SK-N-SH (cell line): Measurements from ENCODE around the gene FRZB.

Experiments used
- JUND ChIP-seq: IDR thresholded peaks from 2 replicates; pipeline ENCODE4 v1.4.0; 2012
- TF ChIP-seq, protein P1 (sequence below): IDR thresholded peaks from 2 replicates; pipeline ENCODE4 v1.4.0; 2012; ENCODE audit warnings: low read depth, borderline replicate concordance
- TF ChIP-seq, protein P2 (sequence below): IDR thresholded peaks from 2 replicates; pipeline ENCODE4 v1.4.0; 2012; ENCODE audit warnings: low read depth

DNA sequence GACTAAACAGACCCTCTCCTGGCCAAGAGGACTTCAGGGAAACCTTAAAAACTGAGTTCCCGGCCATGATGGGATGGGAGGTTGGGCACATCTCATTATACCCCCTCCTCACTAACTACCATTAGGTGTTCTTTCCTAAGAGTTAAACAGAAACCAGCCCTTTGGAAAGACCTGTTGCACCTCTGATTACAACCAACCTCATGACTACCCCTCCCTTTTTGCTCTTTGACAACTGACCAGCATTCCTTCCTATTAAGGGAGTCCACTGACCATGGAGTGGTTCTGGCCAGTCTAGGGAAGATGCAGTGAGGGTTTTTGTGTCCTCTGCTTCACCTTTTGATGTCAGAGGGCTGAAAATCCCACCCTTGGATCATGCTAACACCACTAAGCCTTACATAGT is 44.5 kb upstream of the FRZB start:
- TF ChIP-seq, protein P1, sequence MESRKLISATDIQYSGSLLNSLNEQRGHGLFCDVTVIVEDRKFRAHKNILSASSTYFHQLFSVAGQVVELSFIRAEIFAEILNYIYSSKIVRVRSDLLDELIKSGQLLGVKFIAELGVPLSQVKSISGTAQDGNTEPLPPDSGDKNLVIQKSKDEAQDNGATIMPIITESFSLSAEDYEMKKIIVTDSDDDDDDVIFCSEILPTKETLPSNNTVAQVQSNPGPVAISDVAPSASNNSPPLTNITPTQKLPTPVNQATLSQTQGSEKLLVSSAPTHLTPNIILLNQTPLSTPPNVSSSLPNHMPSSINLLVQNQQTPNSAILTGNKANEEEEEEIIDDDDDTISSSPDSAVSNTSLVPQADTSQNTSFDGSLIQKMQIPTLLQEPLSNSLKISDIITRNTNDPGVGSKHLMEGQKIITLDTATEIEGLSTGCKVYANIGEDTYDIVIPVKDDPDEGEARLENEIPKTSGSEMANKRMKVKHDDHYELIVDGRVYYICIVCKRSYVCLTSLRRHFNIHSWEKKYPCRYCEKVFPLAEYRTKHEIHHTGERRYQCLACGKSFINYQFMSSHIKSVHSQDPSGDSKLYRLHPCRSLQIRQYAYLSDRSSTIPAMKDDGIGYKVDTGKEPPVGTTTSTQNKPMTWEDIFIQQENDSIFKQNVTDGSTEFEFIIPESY, result no peak
- no peak for TF ChIP-seq JUND
- TF ChIP-seq, protein P2, sequence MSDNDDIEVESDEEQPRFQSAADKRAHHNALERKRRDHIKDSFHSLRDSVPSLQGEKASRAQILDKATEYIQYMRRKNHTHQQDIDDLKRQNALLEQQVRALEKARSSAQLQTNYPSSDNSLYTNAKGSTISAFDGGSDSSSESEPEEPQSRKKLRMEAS, result no peak
